Cardiac atrium fibroblast (primary cell): ENCODE measurements around the gene FGF23. TPM values are rescaled to one million over a fixed set of nuclear protein-coding genes. Genes with fewer than 3 reads are reported as not detected.

Experiments used
- total RNA-seq: library from RNA; depleted of rRNA; stranded (reverse); fragments of >200 nt; gene quantifications from 2 replicates; pipeline ENCODE4 v1.2.3, GENCODE V29; 2015

The FGF23 gene
- not detected in 2 replicates for total RNA-seq

GRCh38 chr12:4379405-4379804 is at the start of gene FGF23:
Gene FGF23, minus strand, starts transcription at chr12:4379712. Its CDS starts 130 bp downstream, at chr12:4379582.

GRCh38 chr12:4320853-4321701 is 58.4 kb downstream of the FGF23 start, which contains the start of gene TIGAR:
Gene TIGAR, plus strand, starts transcription at chr12:4321213. Its CDS starts 59 bp downstream, at chr12:4321272.

Other genes with a start within 250 kb of the FGF23 start
- gene CCND2, start 106.0 kb downstream of the FGF23 start, total RNA-seq, result 39.4 and 56.4 TPM in 2 replicates
- gene TIGAR, start 58.5 kb downstream of the FGF23 start, total RNA-seq, result 5.4 and 10.5 TPM in 2 replicates
- gene FGF6, start 66.1 kb upstream of the FGF23 start, total RNA-seq, result not detected in 2 replicates
- 2.2 and 6.5 TPM in 2 replicates for gene RAD51AP1, start 159.2 kb upstream of the FGF23 start, total RNA-seq
- 38.8 and 58.3 TPM in 2 replicates for gene DYRK4, start 182.5 kb upstream of the FGF23 start, total RNA-seq